ENCODE results near the gene PIP.
"Not testable (repeated sequence)": the region's sequence is repeated elsewhere in the genome, so short reads cannot be mapped to it uniquely, and the experiment has no call there.

PIP gene

DNA sequence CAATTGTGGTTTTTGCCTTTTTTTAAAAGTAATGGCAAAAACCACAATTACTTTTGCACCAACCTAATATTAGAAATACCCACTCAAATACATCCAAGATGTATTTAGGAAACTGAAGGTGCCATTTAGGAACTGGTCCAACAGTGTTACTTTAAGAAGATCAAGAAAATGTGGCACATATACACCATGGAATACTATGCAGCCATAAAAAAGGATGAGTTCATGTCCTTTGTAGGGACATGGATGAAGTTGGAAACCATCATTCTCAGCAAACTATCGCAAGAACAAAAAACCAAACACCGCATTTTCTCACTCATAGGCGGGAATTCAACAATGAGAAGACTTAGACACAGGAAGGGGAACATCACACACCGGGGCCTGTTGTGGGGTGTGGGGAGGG is 48.9 kb downstream of the PIP start:
- not testable (repeated sequence) for DNase-seq

DNA sequence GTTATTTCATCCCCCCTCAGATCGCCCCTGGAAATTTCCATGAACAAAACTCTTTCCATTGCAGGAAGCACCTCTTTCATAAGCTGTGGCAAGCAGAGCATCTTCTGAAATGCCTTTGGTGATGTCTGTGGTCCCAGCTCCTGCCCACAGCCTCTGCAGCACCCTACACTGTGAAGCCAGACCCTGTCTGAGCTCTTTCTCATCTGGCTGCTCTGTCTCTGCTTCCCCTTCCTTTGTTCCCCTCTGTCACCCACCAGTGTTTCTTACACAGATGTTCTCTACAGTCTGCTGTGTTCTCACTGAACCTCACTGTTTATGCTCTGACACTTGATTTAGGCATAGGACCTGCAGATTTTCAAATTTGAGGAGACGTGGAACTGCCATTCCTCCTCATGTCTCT is 49.5 kb downstream of the PIP start:
- DNase-seq = no peak

DNA sequence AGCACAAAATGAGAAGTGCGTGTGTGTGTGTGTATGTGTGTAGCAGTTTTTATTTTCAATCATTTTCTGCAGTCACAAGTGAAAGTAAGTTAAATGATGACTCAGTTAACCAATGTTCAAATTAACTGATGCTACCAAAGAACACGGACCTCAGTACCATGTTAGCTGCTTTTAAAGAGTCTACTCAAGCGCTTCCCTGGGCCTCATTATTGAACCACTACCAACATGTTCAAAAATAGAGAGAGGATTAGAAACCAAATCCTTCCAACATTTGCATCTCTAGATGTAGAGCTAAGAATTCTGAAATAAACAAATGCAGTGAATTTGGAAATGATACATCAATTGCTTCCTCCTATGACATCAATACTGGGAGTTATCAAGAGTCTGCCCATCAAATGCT is 51.1 kb downstream of the PIP start, which contains the start of gene TAS2R39:
TAS2R39 (plus strand) TSS at position 396 of the 400 bp plus-strand sequence; CDS start at position 396, 0 bp downstream.
- DNase-seq = no peak

DNA sequence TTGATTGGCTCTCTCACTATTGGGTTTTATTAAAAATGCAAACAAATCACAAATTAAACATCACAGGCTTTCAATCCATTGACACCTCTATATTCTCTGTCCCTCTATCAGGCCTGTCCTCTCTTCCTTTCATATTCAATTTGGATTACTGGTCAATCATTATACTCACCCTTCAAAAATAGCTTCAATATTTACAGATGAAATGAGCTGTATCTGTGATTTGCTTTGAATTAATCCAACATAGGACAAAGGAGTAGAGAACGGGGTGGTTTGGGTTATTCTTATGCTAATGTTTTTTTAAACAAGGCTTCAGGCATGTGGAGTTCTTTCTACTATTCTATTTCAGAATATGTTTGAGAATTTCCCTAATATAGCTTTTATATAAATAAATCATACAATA is 53.7 kb downstream of the PIP start:
- DNase-seq = no peak

DNA sequence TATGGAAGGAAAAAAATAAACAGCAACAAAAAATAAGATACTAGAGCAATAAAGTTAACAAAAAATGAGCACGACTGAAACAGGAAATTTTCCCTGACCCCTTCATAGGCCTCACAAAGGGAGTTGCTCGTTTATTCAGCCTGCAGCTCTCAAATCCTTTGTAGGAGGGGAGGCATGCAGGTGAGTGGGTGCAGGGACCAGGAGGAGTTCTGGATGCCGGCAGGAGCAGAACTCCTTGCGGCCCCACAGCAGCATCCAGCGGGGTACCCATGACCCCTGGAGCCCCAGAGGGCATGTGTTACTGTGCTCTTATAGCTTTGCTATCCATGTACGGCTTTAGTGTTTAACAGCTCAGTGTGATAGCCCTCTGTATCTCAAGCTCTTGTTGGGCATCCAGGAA is 57.1 kb downstream of the PIP start:
- DNase-seq = no peak
